Glomerular visceral epithelial cell (primary cell): ENCODE data around the gene OR2C1.

Source experiments
- DNase-seq: peaks from one replicate; pipeline ENCODE4 v3.0.0-alpha.2; 2016; ENCODE audit errors: extremely low spot score

Gene OR2C1

GRCh38 chr16:3400446-3400778 is 44.7 kb downstream of the OR2C1 start:
- peak; percentile 1 for DNase-seq

GRCh38 chr16:3400779-3401688 is 45.3 kb downstream of the OR2C1 start, which contains the start of the genes ZNF174 and ZSCAN32:
Gene ZNF174 (plus strand): TSS chr16:3401215. CDS start chr16:3402005, 790 bp downstream.
Gene ZSCAN32 (minus strand): TSS chr16:3401004. CDS start chr16:3397557, 3,447 bp downstream.
- peak; percentile 99 for DNase-seq

- peak; percentile 3 for DNase-seq
Observed at GRCh38 chr16:3401719-3402397, 46.2 kb downstream of the OR2C1 start.
